Measurements from ENCODE around the gene CACNG5.

DNA sequence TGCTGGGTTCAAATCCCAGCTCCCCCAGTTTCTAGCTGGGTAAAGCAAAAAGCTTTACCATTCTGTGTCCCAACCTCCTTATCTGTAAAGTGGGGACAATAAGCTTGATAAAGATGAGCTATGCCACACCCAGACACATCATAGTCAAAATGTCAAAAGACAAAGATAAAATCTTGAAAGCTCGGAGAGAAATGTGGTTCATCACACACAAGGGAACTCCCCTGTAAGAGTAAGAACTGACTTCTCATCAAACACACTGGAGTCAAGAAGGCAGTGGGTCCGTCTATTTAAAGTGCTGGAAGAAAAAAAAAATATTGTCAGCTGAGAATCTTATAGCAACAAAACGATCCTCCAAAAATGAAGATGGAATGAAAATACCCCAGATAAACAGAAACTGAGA is 25.3 kb downstream of the CACNG5 start:
- TF ChIP-seq, protein P1, sequence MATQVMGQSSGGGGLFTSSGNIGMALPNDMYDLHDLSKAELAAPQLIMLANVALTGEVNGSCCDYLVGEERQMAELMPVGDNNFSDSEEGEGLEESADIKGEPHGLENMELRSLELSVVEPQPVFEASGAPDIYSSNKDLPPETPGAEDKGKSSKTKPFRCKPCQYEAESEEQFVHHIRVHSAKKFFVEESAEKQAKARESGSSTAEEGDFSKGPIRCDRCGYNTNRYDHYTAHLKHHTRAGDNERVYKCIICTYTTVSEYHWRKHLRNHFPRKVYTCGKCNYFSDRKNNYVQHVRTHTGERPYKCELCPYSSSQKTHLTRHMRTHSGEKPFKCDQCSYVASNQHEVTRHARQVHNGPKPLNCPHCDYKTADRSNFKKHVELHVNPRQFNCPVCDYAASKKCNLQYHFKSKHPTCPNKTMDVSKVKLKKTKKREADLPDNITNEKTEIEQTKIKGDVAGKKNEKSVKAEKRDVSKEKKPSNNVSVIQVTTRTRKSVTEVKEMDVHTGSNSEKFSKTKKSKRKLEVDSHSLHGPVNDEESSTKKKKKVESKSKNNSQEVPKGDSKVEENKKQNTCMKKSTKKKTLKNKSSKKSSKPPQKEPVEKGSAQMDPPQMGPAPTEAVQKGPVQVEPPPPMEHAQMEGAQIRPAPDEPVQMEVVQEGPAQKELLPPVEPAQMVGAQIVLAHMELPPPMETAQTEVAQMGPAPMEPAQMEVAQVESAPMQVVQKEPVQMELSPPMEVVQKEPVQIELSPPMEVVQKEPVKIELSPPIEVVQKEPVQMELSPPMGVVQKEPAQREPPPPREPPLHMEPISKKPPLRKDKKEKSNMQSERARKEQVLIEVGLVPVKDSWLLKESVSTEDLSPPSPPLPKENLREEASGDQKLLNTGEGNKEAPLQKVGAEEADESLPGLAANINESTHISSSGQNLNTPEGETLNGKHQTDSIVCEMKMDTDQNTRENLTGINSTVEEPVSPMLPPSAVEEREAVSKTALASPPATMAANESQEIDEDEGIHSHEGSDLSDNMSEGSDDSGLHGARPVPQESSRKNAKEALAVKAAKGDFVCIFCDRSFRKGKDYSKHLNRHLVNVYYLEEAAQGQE (IDR thresholded peaks at IDR 0.05; ENCODE audit: insufficient read depth in 1 of 2, low read depth in 2 of 2, low read length in 2 of 2) = no peak
- TF ChIP-seq POLR2AphosphoS5 (IDR thresholded peaks at IDR 0.05; ENCODE audit: low read depth, low read length) (no peak), SIN3A (IDR thresholded peaks at IDR 0.05; ENCODE audit: borderline replicate concordance, insufficient read depth, low read length) (no peak), TAF1 (IDR thresholded peaks at IDR 0.05; ENCODE audit: borderline replicate concordance, insufficient read depth, low read length) (no peak), FOXP2 (optimal IDR thresholded peaks at IDR 0.05; ENCODE audit: borderline replicate concordance, extremely low read depth, extremely low read length, insufficient read depth) (no peak)
